Measurements from ENCODE around the gene RASSF7.

RASSF7 gene

GRCh38 chr11:610146-610801 is 49.5 kb downstream of the RASSF7 start:
- no peak for DNase-seq (ENCODE audit: low read depth in 2 of 2)

- DNase-seq (ENCODE audit: low read depth in 2 of 2), result no peak
These were observed 50.5 kb downstream of the RASSF7 start for GRCh38 chr11:611001-611996.

- no peak for DNase-seq (ENCODE audit: low read depth in 2 of 2)
These were observed 51.6 kb downstream of the RASSF7 start for GRCh38 chr11:612201-612960.

- no peak for DNase-seq (ENCODE audit: low read depth in 2 of 2)
These were observed 52.2 kb downstream of the RASSF7 start for GRCh38 chr11:612961-613300.

- DNase-seq (ENCODE audit: low read depth in 2 of 2), result peak; percentile 62 to 64
These were observed 52.7 kb downstream of the RASSF7 start for GRCh38 chr11:613369-613968.

Data from stimulated activated CD8-positive, alpha-beta memory T cell treated with anti-CD3 and anti-CD28 coated beads, Interleukin-15, amount 100 ng/mL, for 4 hours (primary cell).